K562 (cell line): ENCODE results near the gene RNASEH1.

ENCODE experiments used
- CC2D1A ChIP-seq: fragments of 450-650 bp; IDR thresholded peaks from 2 replicates; pipeline ENCODE4 v1.6.1; 2017; ENCODE audit warnings: mild to moderate bottlenecking
- EZH2 ChIP-seq: IDR thresholded peaks from 2 replicates; pipeline ENCODE4 v1.6.1; 2012; ENCODE audit warnings: low read depth, mild to moderate bottlenecking, inconsistent platforms, low read length, borderline replicate concordance
- HDAC2 ChIP-seq: fragments of 450-650 bp; IDR thresholded peaks from 2 replicates; pipeline ENCODE4 v1.6.1; 2016; ENCODE audit warnings: mild to moderate bottlenecking
- KDM4B ChIP-seq, 2 experiments: fragments of 450-650 bp in 1 of 2; sonication (generic) in 1 of 2; IDR thresholded peaks; 2 replicates each; pipeline ENCODE4 v1.6.1; 2016 to 2017; ENCODE audit warnings: borderline replicate concordance in 2 of 2, antibody characterized with exemption in 1 of 2, low read depth in 1 of 2, mild to moderate bottlenecking in 1 of 2
- NFRKB ChIP-seq: fragments of 450-650 bp; IDR thresholded peaks from 2 replicates; pipeline ENCODE4 v1.6.1; 2016; ENCODE audit warnings: low read depth
- PHF8 ChIP-seq: fragments of 200-600 bp; sonication (generic); IDR thresholded peaks from 2 replicates; pipeline ENCODE4 v1.6.1; 2012; ENCODE audit warnings: mixed run types, mild to moderate bottlenecking, inconsistent platforms, low read length, moderate library complexity, borderline replicate concordance
- PML ChIP-seq: IDR thresholded peaks from 2 replicates; pipeline ENCODE4 v1.6.1; 2012; ENCODE audit warnings: low read length, inconsistent platforms
- POLR2A ChIP-seq: fragments of 450-650 bp; conservative IDR thresholded peaks from 2 replicates; pipeline ENCODE4 v1.6.1; 2016
- TF ChIP-seq, protein P1 (sequence below), 3 experiments: IDR thresholded peaks in 2 of 3; conservative IDR thresholded peaks in 1 of 3; 2 replicates each; pipeline ENCODE4 v1.5.1; 2011 to 2012; ENCODE audit warnings: low read length in 3 of 3, mild to moderate bottlenecking in 3 of 3, control low read depth in 2 of 3, improper control_type of control experiment in 1 of 3, inconsistent platforms in 1 of 3, low read depth in 1 of 3, mixed read lengths in 1 of 3, moderate library complexity in 1 of 3; ENCODE audit not compliant: insufficient read depth in 2 of 3

GRCh38 chr2:3587021-3587420, 28.9 kb upstream of the RNASEH1 start:
- TF ChIP-seq, protein P1, sequence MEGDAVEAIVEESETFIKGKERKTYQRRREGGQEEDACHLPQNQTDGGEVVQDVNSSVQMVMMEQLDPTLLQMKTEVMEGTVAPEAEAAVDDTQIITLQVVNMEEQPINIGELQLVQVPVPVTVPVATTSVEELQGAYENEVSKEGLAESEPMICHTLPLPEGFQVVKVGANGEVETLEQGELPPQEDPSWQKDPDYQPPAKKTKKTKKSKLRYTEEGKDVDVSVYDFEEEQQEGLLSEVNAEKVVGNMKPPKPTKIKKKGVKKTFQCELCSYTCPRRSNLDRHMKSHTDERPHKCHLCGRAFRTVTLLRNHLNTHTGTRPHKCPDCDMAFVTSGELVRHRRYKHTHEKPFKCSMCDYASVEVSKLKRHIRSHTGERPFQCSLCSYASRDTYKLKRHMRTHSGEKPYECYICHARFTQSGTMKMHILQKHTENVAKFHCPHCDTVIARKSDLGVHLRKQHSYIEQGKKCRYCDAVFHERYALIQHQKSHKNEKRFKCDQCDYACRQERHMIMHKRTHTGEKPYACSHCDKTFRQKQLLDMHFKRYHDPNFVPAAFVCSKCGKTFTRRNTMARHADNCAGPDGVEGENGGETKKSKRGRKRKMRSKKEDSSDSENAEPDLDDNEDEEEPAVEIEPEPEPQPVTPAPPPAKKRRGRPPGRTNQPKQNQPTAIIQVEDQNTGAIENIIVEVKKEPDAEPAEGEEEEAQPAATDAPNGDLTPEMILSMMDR (IDR thresholded peaks at IDR 0.05 in 2 of 3, conservative IDR thresholded peaks at IDR 0.05 in 1 of 3; ENCODE audit: insufficient read depth in 2 of 3, low read depth in 1 of 3, low read length in 3 of 3), result no peak
- TF ChIP-seq PHF8, result no peak
- TF ChIP-seq EZH2, result no peak
- TF ChIP-seq CC2D1A, result no peak
- TF ChIP-seq NFRKB, result no peak
- TF ChIP-seq PML, result no peak
- TF ChIP-seq POLR2A, result no peak
- no peak for TF ChIP-seq KDM4B (IDR thresholded peaks at IDR 0.05; ENCODE audit: borderline replicate concordance in 2 of 2, low read depth in 1 of 2)
- TF ChIP-seq HDAC2, result no peak
